ENCODE data around the gene SPATA46. TPM values are rescaled to one million over a fixed set of nuclear protein-coding genes. Genes with fewer than 3 reads are reported as not detected.

The SPATA46 gene
- total and polyA plus RNA-seq, 2 experiments from 2014 or later = not detected

- H3K4me3 ChIP-seq = no peak overlapping the region
- no peaks in the 10 kb centered on the region for H3K79me2 ChIP-seq (replicated peaks; ENCODE audit: insufficient read depth)
- no peaks in the 10 kb centered on the region for H4K20me1 ChIP-seq (replicated peaks; ENCODE audit: insufficient read depth)
- peaks cover 22% of the 10 kb centered on the region for H3K27me3 Mint-ChIP-seq (ENCODE audit: insufficient read depth, low read depth, poor library complexity)
- no peaks in the 10 kb centered on the region for H3K4me1 ChIP-seq (ENCODE audit: insufficient read depth)
- H3K27ac Mint-ChIP-seq = no peak overlapping the region
- no peaks in the 10 kb centered on the region for H3K36me3 ChIP-seq (ENCODE audit: insufficient read depth)
- H3K27me3 ChIP-seq (ENCODE audit: insufficient read depth) = no peaks in the 10 kb centered on the region
- no peak overlapping the region for H3K27ac ChIP-seq (ENCODE audit: low read depth)
- no peak for ATAC-seq
- no peaks in the 10 kb centered on the region for H3K4me1 Mint-ChIP-seq
- H3F3A ChIP-seq (replicated peaks; ENCODE audit: low read depth) = no peaks in the 10 kb centered on the region
- no peak overlapping the region for H2AFZ ChIP-seq
- H3K36me3 Mint-ChIP-seq (ENCODE audit: low read depth) = peaks cover 17% of the 10 kb centered on the region; the same call in 2 of the 3 replicates
- H3K9me2 ChIP-seq (ENCODE audit: insufficient read depth) = no peaks in the 10 kb centered on the region
- H3K9me3 Mint-ChIP-seq = no peaks in the 10 kb centered on the region
- H3K4me3 Mint-ChIP-seq = no peak overlapping the region
- no peak for TF ChIP-seq CREB1 (CRISPR knock-in tag; IDR thresholded peaks at IDR 0.05; ENCODE audit: low read depth)
- TF ChIP-seq EZH2 (IDR thresholded peaks at IDR 0.05; ENCODE audit: low read depth, unreplicated experiment) = no peak
- TF ChIP-seq REST (IDR thresholded peaks at IDR 0.05; ENCODE audit: unreplicated experiment) = no peak
- no peak for TF ChIP-seq ETS1 (IDR thresholded peaks at IDR 0.05)
- no peak overlapping the region for H3K4me2 ChIP-seq
- DNase-seq (ENCODE audit: low spot score) = no peak
Measured at GRCh38 chr1:162370721-162371120, 5.9 kb downstream of the SPATA46 start.

GRCh38 chr1:162370161-162370560 lies 6.5 kb downstream of the SPATA46 start:
- Histone ChIP-seq H3K9me2 (ENCODE audit: insufficient read depth) (no peaks in the 10 kb centered on the region), H3K4me1 (ENCODE audit: insufficient read depth) (no peaks in the 10 kb centered on the region), H3K79me2 (replicated peaks; ENCODE audit: insufficient read depth) (no peaks in the 10 kb centered on the region), H3K4me3 (no peak overlapping the region), H3K4me2 (no peak overlapping the region), H3K27me3 (ENCODE audit: insufficient read depth) (no peaks in the 10 kb centered on the region), H3F3A (replicated peaks; ENCODE audit: low read depth) (no peaks in the 10 kb centered on the region), H3K27ac (ENCODE audit: low read depth) (no peak overlapping the region), H2AFZ (no peak overlapping the region), H3K36me3 (ENCODE audit: insufficient read depth) (no peaks in the 10 kb centered on the region), H4K20me1 (replicated peaks; ENCODE audit: insufficient read depth) (no peaks in the 10 kb centered on the region)
- peaks cover 24% of the 10 kb centered on the region for H3K27me3 Mint-ChIP-seq (ENCODE audit: insufficient read depth, low read depth, poor library complexity)
- H3K4me3 Mint-ChIP-seq = no peak overlapping the region
- ATAC-seq (no peak), DNase-seq (ENCODE audit: low spot score) (no peak)
- no peaks in the 10 kb centered on the region for H3K9me3 Mint-ChIP-seq
- no peaks in the 10 kb centered on the region for H3K4me1 Mint-ChIP-seq
- peaks cover 17% of the 10 kb centered on the region; the same call in 2 of the 3 replicates for H3K36me3 Mint-ChIP-seq (ENCODE audit: low read depth)
- no peak overlapping the region for H3K27ac Mint-ChIP-seq
- TF ChIP-seq JUNB (IDR thresholded peaks at IDR 0.05; ENCODE audit: unreplicated experiment) (no peak), ZNF114 (CRISPR knock-in tag; IDR thresholded peaks at IDR 0.05) (no peak), EZH2 (IDR thresholded peaks at IDR 0.05; ENCODE audit: low read depth, unreplicated experiment) (no peak), ZNF462 (CRISPR knock-in tag; IDR thresholded peaks at IDR 0.05) (no peak), NANOG (IDR thresholded peaks at IDR 0.05; ENCODE audit: borderline replicate concordance) (no peak), EZH2phosphoT487 (IDR thresholded peaks at IDR 0.05; ENCODE audit: unreplicated experiment) (no peak), POLR2AphosphoS5 (IDR thresholded peaks at IDR 0.05; ENCODE audit: low read depth) (no peak), STAT1 (IDR thresholded peaks at IDR 0.05; ENCODE audit: unreplicated experiment) (no peak)
